GM10248 (cell line): Measurements from ENCODE around the gene HOXB9.

Source experiments
- CTCF ChIA-PET: fragments of 300-600 bp; sonication (Branson Sonifier 250); formaldehyde crosslinking; extraction: SDS; loops from one replicate; lab custom pipeline; 2021; ENCODE audit warnings: antibody characterized with exemption; lab: Yijun Ruan, JAX
- POLR2A ChIA-PET: fragments of 350-650 bp; sonication (Branson Sonifier 250); formaldehyde crosslinking; extraction: SDS; loops from one replicate; lab custom pipeline; 2020; ENCODE audit warnings: antibody characterized with exemption; lab: Yijun Ruan, JAX
- DNase-seq: peaks from one replicate; pipeline ENCODE4 v3.0.0; 2012; ENCODE audit errors: extremely low spot score
- CTCF ChIP-seq: IDR thresholded peaks from 2 replicates; pipeline ENCODE4 v1.5.1; 2012; ENCODE audit warnings: mild to moderate bottlenecking, low read depth; ENCODE audit errors: extremely low read depth, missing control alignments, control extremely low read depth

The HOXB9 gene

DNA sequence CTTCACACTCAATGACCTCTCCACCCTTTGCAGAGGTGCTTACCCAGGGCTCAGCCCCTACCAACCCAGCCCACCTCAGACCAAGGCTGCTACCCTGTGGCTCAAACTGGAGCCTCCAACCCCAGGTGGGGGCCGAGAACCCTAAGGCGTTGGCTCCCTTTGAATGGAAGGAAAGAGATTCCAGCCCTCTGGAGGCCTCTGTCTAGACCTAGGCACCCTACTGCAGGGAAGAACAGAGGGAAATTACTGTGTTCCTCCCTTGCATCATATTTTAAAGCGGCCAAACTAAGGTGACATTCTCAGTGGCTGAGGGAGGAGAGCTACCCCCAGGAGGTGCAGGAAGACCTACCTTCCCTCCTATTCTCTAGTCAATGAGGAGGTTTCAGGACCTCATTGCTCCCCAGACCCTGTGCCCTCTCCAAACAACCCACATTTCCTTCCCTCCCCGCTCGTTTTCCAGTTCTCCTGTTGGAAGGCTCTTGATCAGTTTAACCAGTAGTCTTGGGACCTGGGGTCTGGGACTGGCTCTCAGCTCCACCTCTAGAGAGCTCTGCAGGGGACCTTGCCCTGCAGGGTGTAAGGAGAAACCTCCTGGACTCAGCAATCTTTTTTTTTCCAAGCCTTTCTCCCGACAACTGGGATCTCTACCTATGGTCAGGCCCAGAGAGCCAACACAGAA lies 5.6 kb downstream of the HOXB9 start:
- CTCF ChIA-PET: interaction anchor here (1.0 to 3.9 kb wide), 5 partner anchors 12 to 285 kb away, joined by 3 to 17 read pairs (median 3); partner anchors contain the start of gene HOXB5

GRCh38 chr17:48619826-48620449 lies 6.2 kb downstream of the HOXB9 start:
- TF ChIP-seq CTCF: no peak
- CTCF ChIA-PET: interaction anchor here (1.0 to 3.3 kb wide), 5 partner anchors 12 to 593 kb away, joined by 3 to 9 read pairs (median 8); no protein-coding TSS in a partner anchor
- POLR2A ChIA-PET: no interaction called here
- no peak for DNase-seq

More for the DNA sequence above, 5.6 kb downstream of the HOXB9 start:
- DNase-seq: no peak
- POLR2A ChIA-PET: no interaction called here
- no peak for TF ChIP-seq CTCF

GRCh38 chr17:48618256-48618896 lies 7.8 kb downstream of the HOXB9 start:
- peak; percentile 99 for TF ChIP-seq CTCF
- CTCF ChIA-PET: interaction anchor here (0.6 to 3.3 kb wide), 30 partner anchors 11 to 640 kb away, joined by 3 to 16 read pairs (median 4); partner anchors contain the start of genes CBX1 and HOXB5
- peak; percentile 90 for DNase-seq
- POLR2A ChIA-PET: interaction anchor here (0.6 kb wide), 1 partner anchor 25 kb away, joined by 8 read pairs; the partner anchor contains the start of gene HOXB5

- CTCF ChIA-PET: interaction anchor here (0.7 to 3.3 kb wide), 26 partner anchors 12 to 640 kb away, joined by 3 to 16 read pairs (median 5); partner anchors contain the start of genes CBX1 and HOXB5
- DNase-seq: no peak
- POLR2A ChIA-PET: interaction anchor here (0.6 kb wide), 2 partner anchors 24 to 504 kb away, joined by 3 to 8 read pairs; partner anchors contain the start of gene HOXB5
- TF ChIP-seq CTCF: no peak
Observed at GRCh38 chr17:48617471-48618255, 8.5 kb downstream of the HOXB9 start.

- no peak for DNase-seq
- ChIA-PET CTCF (interaction anchor here (0.9 to 4.6 kb wide), 15 partner anchors 9 to 599 kb away, joined by 3 to 31 read pairs (median 5); partner anchors contain the start of genes HOXB5 and HOXB9), POLR2A (interaction anchor here (0.6 kb wide), 1 partner anchor 503 kb away, joined by 3 read pairs; no protein-coding TSS in a partner anchor)
- no peak for TF ChIP-seq CTCF
Observed at GRCh38 chr17:48616717-48617470, 9.3 kb downstream of the HOXB9 start.
